Ishikawa (cell line): ENCODE data around the gene MXRA8.

ENCODE experiments used
- CEBPB ChIP-seq: IDR thresholded peaks from 2 replicates; pipeline ENCODE4 v1.6.1; 2012
- CREB1 ChIP-seq: IDR thresholded peaks from 2 replicates; pipeline ENCODE4 v1.6.1; 2012; ENCODE audit warnings: low read depth
- EGR1 ChIP-seq: IDR thresholded peaks from 2 replicates; pipeline ENCODE4 v1.6.1; 2012
- EP300 ChIP-seq: IDR thresholded peaks from 2 replicates; pipeline ENCODE4 v1.6.1; 2012; ENCODE audit warnings: borderline replicate concordance
- FOXM1 ChIP-seq: IDR thresholded peaks from 2 replicates; pipeline ENCODE4 v1.6.1; 2012; ENCODE audit warnings: low read depth, borderline replicate concordance
- MAX ChIP-seq: IDR thresholded peaks from 2 replicates; pipeline ENCODE4 v1.6.1; 2012
- NFIC ChIP-seq: IDR thresholded peaks from 2 replicates; pipeline ENCODE4 v1.6.1; 2012
- RAD21 ChIP-seq: IDR thresholded peaks from 2 replicates; pipeline ENCODE4 v1.6.1; 2012; ENCODE audit warnings: low read depth
- REST ChIP-seq: IDR thresholded peaks from 2 replicates; pipeline ENCODE4 v1.6.1; 2012; ENCODE audit warnings: low read depth, mild to moderate bottlenecking
- TAF1 ChIP-seq: IDR thresholded peaks from 2 replicates; pipeline ENCODE4 v1.6.1; 2012; ENCODE audit warnings: low read depth, mild to moderate bottlenecking
- TCF12 ChIP-seq: IDR thresholded peaks from 2 replicates; pipeline ENCODE4 v1.6.1; 2012; ENCODE audit warnings: low read depth
- TEAD4 ChIP-seq: IDR thresholded peaks from 2 replicates; pipeline ENCODE4 v1.6.1; 2012
- USF1 ChIP-seq: IDR thresholded peaks from 2 replicates; pipeline ENCODE4 v1.6.1; 2012
- YY1 ChIP-seq: IDR thresholded peaks from 2 replicates; pipeline ENCODE4 v1.6.1; 2012; ENCODE audit warnings: low read depth
- ZBTB7A ChIP-seq: IDR thresholded peaks from 2 replicates; pipeline ENCODE4 v1.6.1; 2012; ENCODE audit warnings: low read depth

The MXRA8 gene

GRCh38 chr1:1308756-1309250, 49.6 kb downstream of the MXRA8 start:
- TF ChIP-seq USF1 (no peak), YY1 (no peak), MAX (no peak), RAD21 (no peak), FOXM1 (no peak), TCF12 (no peak; the same call in 1 of the 2 replicates), TEAD4 (no peak), TAF1 (no peak), ZBTB7A (no peak), REST (no peak), CEBPB (no peak), EP300 (no peak), EGR1 (no peak), CREB1 (no peak), NFIC (no peak)

- TF ChIP-seq TAF1 (peak; percentile 56), CREB1 (0 out of 2 replicates have a peak, but pooled peaks have one; percentile 15), USF1 (peak; percentile 48; the same call in 1 of the 2 replicates), EGR1 (peak; percentile 64), CEBPB (peak; percentile 98), YY1 (peak; percentile 78), FOXM1 (no peak), EP300 (peak; percentile 49), REST (no peak), MAX (peak; percentile 84), TEAD4 (peak; percentile 53), NFIC (peak; percentile 55; the same call in 1 of the 2 replicates), RAD21 (no peak), TCF12 (no peak; the same call in 1 of the 2 replicates), ZBTB7A (peak; percentile 12; the same call in 1 of the 2 replicates)
Measured at GRCh38 chr1:1307923-1308755, 50.2 kb downstream of the MXRA8 start, which contains the start of the genes ACAP3 and PUSL1. Gene ACAP3, minus strand, starts transcription at chr1:1307930. Its CDS starts 115 bp downstream, at chr1:1307815. Gene PUSL1, plus strand, starts transcription at chr1:1308597. Its CDS starts 47 bp downstream, at chr1:1308644.

GRCh38 chr1:1307261-1307922, 51.0 kb downstream of the MXRA8 start:
- TF ChIP-seq ZBTB7A (peak; percentile 56), REST (no peak), EGR1 (peak; percentile 86), MAX (no peak)
